Astrocyte (in vitro differentiated cells and primary cell): ENCODE data around the gene ADAMTS3. TPM values are rescaled to one million over a fixed set of nuclear protein-coding genes. Genes with fewer than 3 reads are reported as not detected.

Experiments used
- DNase-seq: peaks from one replicate; pipeline ENCODE4 v3.0.0-alpha.2; 2010; ENCODE audit warnings: low read depth
- FAIRE-seq: peaks from 2 replicates; lab custom pipeline; 2011; peaks lifted over from hg19 to GRCh38; lab: Jason Lieb, UNC
- H2AFZ ChIP-seq: 2 replicates; pipeline ENCODE4 v1.6.0; 2012; ENCODE audit warnings: low read depth, low read length, inconsistent platforms
- H3K27ac ChIP-seq: 2 replicates; pipeline ENCODE4 v1.5.1; 2011; ENCODE audit warnings: low read depth, low read length, inconsistent platforms
- H3K27me3 ChIP-seq: 2 replicates; pipeline ENCODE4 v1.6.0; 2011; ENCODE audit warnings: low read length, inconsistent platforms; ENCODE audit not compliant: insufficient read depth
- H3K36me3 ChIP-seq: 2 replicates; pipeline ENCODE4 v1.5.1; 2011; ENCODE audit warnings: low read length, inconsistent platforms; ENCODE audit not compliant: insufficient read depth
- H3K4me1 ChIP-seq: 2 replicates; pipeline ENCODE4 v1.5.1; 2011; ENCODE audit warnings: low read length, inconsistent platforms; ENCODE audit not compliant: insufficient read depth
- H3K4me2 ChIP-seq: 2 replicates; pipeline ENCODE4 v1.6.0; 2012; ENCODE audit warnings: low read length, inconsistent platforms
- H3K4me3 ChIP-seq: 2 replicates; pipeline ENCODE4 v1.5.1; 2011; ENCODE audit warnings: low read depth, mild to moderate bottlenecking, low read length, inconsistent platforms; ENCODE audit not compliant: insufficient read depth
- H3K79me2 ChIP-seq: 2 replicates; pipeline ENCODE4 v1.6.0; 2012; ENCODE audit warnings: mild to moderate bottlenecking, low read length, inconsistent platforms; ENCODE audit not compliant: insufficient read depth
- H3K9ac ChIP-seq: 2 replicates; pipeline ENCODE4 v1.6.0; 2012; ENCODE audit warnings: mild to moderate bottlenecking, low read length, inconsistent platforms
- H3K9me3 ChIP-seq: 2 replicates; pipeline ENCODE4 v1.5.1; 2012; ENCODE audit warnings: low read depth, mild to moderate bottlenecking, low read length, inconsistent platforms; ENCODE audit not compliant: insufficient read depth
- H4K20me1 ChIP-seq: 2 replicates; pipeline ENCODE4 v1.6.0; 2012; ENCODE audit warnings: low read length, inconsistent platforms; ENCODE audit not compliant: insufficient read depth
- H3K27ac Mint-ChIP-seq: one replicate; pipeline ENCODE4 v1.8.0; 2021; ENCODE audit warnings: mild to moderate bottlenecking, mixed read lengths; ENCODE audit not compliant: unreplicated experiment
- H3K27me3 Mint-ChIP-seq: one replicate; pipeline ENCODE4 v1.8.0; 2021; ENCODE audit warnings: low read depth, mixed read lengths; ENCODE audit not compliant: unreplicated experiment
- H3K36me3 Mint-ChIP-seq: one replicate; pipeline ENCODE4 v1.8.0; 2021; ENCODE audit warnings: low read depth, mixed read lengths; ENCODE audit not compliant: unreplicated experiment
- H3K4me1 Mint-ChIP-seq: one replicate; pipeline ENCODE4 v1.8.0; 2021; ENCODE audit warnings: low read depth, mixed read lengths; ENCODE audit not compliant: unreplicated experiment
- H3K4me3 Mint-ChIP-seq: one replicate; pipeline ENCODE4 v1.8.0; 2021; ENCODE audit warnings: mild to moderate bottlenecking, moderate library complexity, mixed read lengths; ENCODE audit not compliant: unreplicated experiment
- H3K9me3 Mint-ChIP-seq: one replicate; pipeline ENCODE4 v1.8.0; 2021; ENCODE audit warnings: mild to moderate bottlenecking, mixed read lengths; ENCODE audit not compliant: unreplicated experiment
- EZH2 ChIP-seq: IDR thresholded peaks from 2 replicates; pipeline ENCODE4 v1.6.1; 2012; ENCODE audit warnings: mild to moderate bottlenecking, low read length, inconsistent platforms; ENCODE audit not compliant: insufficient read depth
- total RNA-seq: library from RNA; stranded (reverse); gene quantifications from 2 replicates; pipeline ENCODE4 v1.2.1, GENCODE V29; 2021
- TF ChIP-seq, protein P1 (sequence below): IDR thresholded peaks from 2 replicates; pipeline ENCODE4 v1.5.1; 2011; ENCODE audit warnings: low read depth, mild to moderate bottlenecking, inconsistent platforms, low read length, moderate library complexity; ENCODE audit not compliant: insufficient read depth

Gene ADAMTS3
- total RNA-seq, 1 donor from 2014 or later, result 4.2 TPM

DNA sequence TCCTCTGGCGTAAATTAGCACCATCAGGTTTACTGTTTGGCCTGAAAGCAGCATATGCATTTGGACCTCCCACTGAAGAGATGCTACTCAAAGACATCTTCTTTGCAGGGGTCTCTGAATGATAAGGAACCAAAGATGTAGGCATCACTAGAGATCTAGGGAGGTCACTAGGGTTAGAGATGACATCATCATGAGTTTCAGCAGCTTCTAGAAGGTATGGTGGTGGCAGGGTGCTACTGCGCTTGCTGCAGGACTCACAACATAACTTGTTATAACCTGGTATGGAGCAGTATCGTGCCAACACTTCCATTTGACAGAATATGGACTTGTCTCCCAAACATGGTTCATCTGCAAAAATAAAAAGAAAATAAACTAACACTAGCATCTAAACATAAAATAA, 285.7 kb downstream of the ADAMTS3 start:
- Histone ChIP-seq H3K4me1 (no peaks in the 10 kb centered on the region), H3K4me2 (no peak overlapping the region), H2AFZ (no peak overlapping the region), H3K27ac (no peak overlapping the region), H3K4me3 (no peak overlapping the region), H3K27me3 (no peaks in the 10 kb centered on the region), H4K20me1 (no peaks in the 10 kb centered on the region), H3K9me3 (no peaks in the 10 kb centered on the region), H3K79me2 (no peaks in the 10 kb centered on the region), H3K36me3 (no peaks in the 10 kb centered on the region), H3K9ac (no peak overlapping the region)
- H3K4me1 Mint-ChIP-seq, result no peaks in the 10 kb centered on the region
- H3K4me3 Mint-ChIP-seq, result no peak overlapping the region
- DNase-seq, result no peak
- no peaks in the 10 kb centered on the region for H3K36me3 Mint-ChIP-seq
- TF ChIP-seq, protein P1, sequence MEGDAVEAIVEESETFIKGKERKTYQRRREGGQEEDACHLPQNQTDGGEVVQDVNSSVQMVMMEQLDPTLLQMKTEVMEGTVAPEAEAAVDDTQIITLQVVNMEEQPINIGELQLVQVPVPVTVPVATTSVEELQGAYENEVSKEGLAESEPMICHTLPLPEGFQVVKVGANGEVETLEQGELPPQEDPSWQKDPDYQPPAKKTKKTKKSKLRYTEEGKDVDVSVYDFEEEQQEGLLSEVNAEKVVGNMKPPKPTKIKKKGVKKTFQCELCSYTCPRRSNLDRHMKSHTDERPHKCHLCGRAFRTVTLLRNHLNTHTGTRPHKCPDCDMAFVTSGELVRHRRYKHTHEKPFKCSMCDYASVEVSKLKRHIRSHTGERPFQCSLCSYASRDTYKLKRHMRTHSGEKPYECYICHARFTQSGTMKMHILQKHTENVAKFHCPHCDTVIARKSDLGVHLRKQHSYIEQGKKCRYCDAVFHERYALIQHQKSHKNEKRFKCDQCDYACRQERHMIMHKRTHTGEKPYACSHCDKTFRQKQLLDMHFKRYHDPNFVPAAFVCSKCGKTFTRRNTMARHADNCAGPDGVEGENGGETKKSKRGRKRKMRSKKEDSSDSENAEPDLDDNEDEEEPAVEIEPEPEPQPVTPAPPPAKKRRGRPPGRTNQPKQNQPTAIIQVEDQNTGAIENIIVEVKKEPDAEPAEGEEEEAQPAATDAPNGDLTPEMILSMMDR, result no peak
- TF ChIP-seq EZH2, result no peak
- H3K27ac Mint-ChIP-seq, result no peak overlapping the region
- no peaks in the 10 kb centered on the region for H3K27me3 Mint-ChIP-seq
- no peaks in the 10 kb centered on the region for H3K9me3 Mint-ChIP-seq
- no peak for FAIRE-seq

DNA sequence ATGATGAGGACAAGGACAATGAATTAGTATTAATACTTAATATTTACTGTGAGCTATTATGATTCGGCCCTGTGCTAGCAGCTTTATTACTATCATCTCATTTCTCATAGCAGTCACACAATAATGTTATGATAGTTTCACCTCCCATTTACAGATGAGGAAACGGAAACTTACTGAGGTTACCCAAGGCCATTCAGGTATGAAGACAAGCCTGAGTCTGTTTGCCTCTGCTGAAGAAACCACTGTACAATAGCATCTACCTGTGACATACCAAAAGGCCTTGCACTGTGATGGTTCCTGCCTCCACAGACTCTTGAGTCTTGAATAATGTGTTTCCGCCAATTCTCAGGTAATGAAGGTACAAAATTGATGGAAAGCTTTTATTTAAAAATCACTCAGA, 288.8 kb downstream of the ADAMTS3 start:
- FAIRE-seq (no peak), DNase-seq (no peak)
- Histone ChIP-seq H3K9me3 (no peaks in the 10 kb centered on the region), H4K20me1 (no peaks in the 10 kb centered on the region), H3K4me1 (no peaks in the 10 kb centered on the region), H3K36me3 (no peaks in the 10 kb centered on the region), H3K27ac (no peak overlapping the region), H3K27me3 (no peaks in the 10 kb centered on the region), H3K9ac (no peak overlapping the region), H2AFZ (no peak overlapping the region), H3K4me2 (no peak overlapping the region), H3K4me3 (no peak overlapping the region), H3K79me2 (no peaks in the 10 kb centered on the region)
- H3K27me3 Mint-ChIP-seq, result no peaks in the 10 kb centered on the region
- no peaks in the 10 kb centered on the region for H3K9me3 Mint-ChIP-seq
- H3K27ac Mint-ChIP-seq, result no peak overlapping the region
- peaks cover 1% of the 10 kb centered on the region for H3K4me1 Mint-ChIP-seq
- TF ChIP-seq EZH2, result no peak
- TF ChIP-seq, protein P1, result no peak
- no peak overlapping the region for H3K4me3 Mint-ChIP-seq
- H3K36me3 Mint-ChIP-seq, result no peaks in the 10 kb centered on the region

DNA sequence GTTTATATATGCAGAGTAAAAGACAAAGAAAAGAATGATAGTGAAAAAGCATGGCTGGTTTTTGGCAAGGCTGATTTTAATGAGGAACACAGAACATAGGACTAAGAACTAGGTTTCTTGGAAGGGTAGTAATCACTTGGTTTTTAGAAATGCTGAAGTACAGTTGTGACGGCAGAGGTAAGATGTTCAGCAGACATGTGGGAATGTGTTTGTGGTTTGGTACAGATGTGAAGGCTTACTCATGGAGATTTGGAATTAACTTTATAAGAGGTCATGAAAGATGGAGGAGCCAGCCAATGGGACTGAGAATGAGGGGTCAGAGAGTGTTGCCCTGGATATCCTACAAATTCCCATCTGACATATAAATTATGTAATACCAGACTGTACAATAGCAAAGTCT, 293.6 kb downstream of the ADAMTS3 start:
- FAIRE-seq (no peak), DNase-seq (no peak)
- no peak overlapping the region for H2AFZ ChIP-seq
- H3K79me2 ChIP-seq, result no peaks in the 10 kb centered on the region
- no peaks in the 10 kb centered on the region for H3K9me3 ChIP-seq
- Mint-ChIP-seq H3K9me3 (peaks cover 6% of the 10 kb centered on the region), H3K4me3 (no peak overlapping the region), H3K36me3 (no peaks in the 10 kb centered on the region), H3K4me1 (peaks cover 1% of the 10 kb centered on the region), H3K27ac (no peak overlapping the region), H3K27me3 (no peaks in the 10 kb centered on the region)
- no peaks in the 10 kb centered on the region for H3K36me3 ChIP-seq
- H3K9ac ChIP-seq, result no peak overlapping the region
- H3K4me1 ChIP-seq, result no peaks in the 10 kb centered on the region
- H4K20me1 ChIP-seq, result no peaks in the 10 kb centered on the region
- no peak overlapping the region for H3K4me3 ChIP-seq
- H3K27me3 ChIP-seq, result no peaks in the 10 kb centered on the region
- TF ChIP-seq EZH2, result no peak
- TF ChIP-seq, protein P1, result no peak
- H3K4me2 ChIP-seq, result no peak overlapping the region
- no peak overlapping the region for H3K27ac ChIP-seq
